Hippocampal formation (tissue), 2 donors: Measurements from ENCODE around the gene CAMKV.
"Not testable (repeated sequence)": the region's sequence is repeated elsewhere in the genome, so short reads cannot be mapped to it uniquely, and the experiment has no call there.

Source experiments
- DNase-seq, 2 donors: peaks; one replicate each; lab custom pipeline; 2025; lab: John Stamatoyannopoulos, UW

CAMKV gene

GRCh38 chr3:49855662-49856061 lies 14.0 kb downstream of the CAMKV start:
- no peak for DNase-seq

GRCh38 chr3:49845694-49846093 lies 24.0 kb downstream of the CAMKV start:
- no peak for DNase-seq

GRCh38 chr3:49844464-49845183 lies 25.1 kb downstream of the CAMKV start:
- no peak for DNase-seq

GRCh38 chr3:49842843-49843517 lies 26.7 kb downstream of the CAMKV start:
- no peak for DNase-seq

- DNase-seq, result peak in 1 of 2 donors; percentile 49
Measured at GRCh38 chr3:49841806-49842205, 27.9 kb downstream of the CAMKV start.

GRCh38 chr3:49841126-49841696 lies 28.5 kb downstream of the CAMKV start:
- DNase-seq, result no peak

- no peak for DNase-seq
Measured at GRCh38 chr3:49840388-49840787, 29.3 kb downstream of the CAMKV start.

GRCh38 chr3:49839193-49839809 lies 30.4 kb downstream of the CAMKV start:
- DNase-seq, result peak; percentile 51 to 65

- DNase-seq, result no peak
Measured at GRCh38 chr3:49831341-49831740, 38.4 kb downstream of the CAMKV start.

- DNase-seq, result no peak
Measured at GRCh38 chr3:49826016-49826415, 43.7 kb downstream of the CAMKV start.

- not testable (repeated sequence) for DNase-seq
Measured at GRCh38 chr3:49823131-49823530, 46.6 kb downstream of the CAMKV start.

GRCh38 chr3:49813497-49814174 lies 56.1 kb downstream of the CAMKV start, which contains the start of gene UBA7:
Gene UBA7, minus strand, starts transcription at chr3:49813953. Its CDS starts 166 bp downstream, at chr3:49813787.
- DNase-seq, result peak in 1 of 2 donors; percentile 60

GRCh38 chr3:49812916-49813496 lies 56.7 kb downstream of the CAMKV start:
- DNase-seq, result no peak
